Panc1 (cell line): Measurements from ENCODE around the gene HTT. TPM values are rescaled to one million over a fixed set of nuclear protein-coding genes. Genes with fewer than 3 reads are reported as not detected.

Source experiments
- ATAC-seq: fragments of 200-7000 bp; cut with Tn5 transposase; 2 replicates; pipeline ENCODE4 v1.9.1; 2020; ENCODE audit warnings: mild to moderate bottlenecking, moderate library complexity
- BruUV-seq: library from RNA; stranded (reverse); fragments of 400-500 nt; replicated peaks from 2 replicates; lab custom pipeline; 2021; lab: Mats Ljungman, UMichigan
- CTCF ChIA-PET: fragments of 300-600 bp; sonication (Branson Sonifier 250); formaldehyde crosslinking; loops from one replicate; lab custom pipeline; 2022; ENCODE audit warnings: antibody characterized with exemption; lab: Charles Lee
- POLR2A ChIA-PET: fragments of 300-600 bp; sonication (Branson Sonifier 250); formaldehyde crosslinking; loops from one replicate; lab custom pipeline; 2022; ENCODE audit warnings: antibody characterized with exemption; lab: Charles Lee
- DNase-seq: peaks from one replicate; pipeline ENCODE4 v3.0.0-alpha.2; 2010; ENCODE audit warnings: low read depth, low spot score
- H3K27ac ChIP-seq: 2 replicates; pipeline ENCODE4 v1.5.1; 2011; ENCODE audit warnings: mild to moderate bottlenecking, low read length, inconsistent platforms
- H3K27me3 ChIP-seq: fragments of 200-500 bp; sonication (Bioruptor generic); 2 replicates; pipeline ENCODE4 v1.6.0; 2014; ENCODE audit warnings: low read length, inconsistent platforms; ENCODE audit not compliant: control insufficient read depth, insufficient read depth
- H3K36me3 ChIP-seq: fragments of 200-500 bp; sonication (Bioruptor generic); 2 replicates; pipeline ENCODE4 v1.5.1; 2014; ENCODE audit warnings: inconsistent platforms, mild to moderate bottlenecking, low read length, moderate library complexity; ENCODE audit not compliant: control insufficient read depth, insufficient read depth
- H3K4me1 ChIP-seq: 2 replicates; pipeline ENCODE4 v1.5.1; 2011; ENCODE audit warnings: inconsistent platforms, mild to moderate bottlenecking, low read length, moderate library complexity; ENCODE audit not compliant: control insufficient read depth, insufficient read depth
- H3K4me3 ChIP-seq, 2 experiments: 2 replicates each; pipeline ENCODE4 v1.5.1; 2011 to 2012; ENCODE audit warnings: low read depth in 2 of 2, low read length in 2 of 2, mild to moderate bottlenecking in 2 of 2, inconsistent platforms in 1 of 2, moderate library complexity in 1 of 2
- H3K9me3 ChIP-seq: fragments of 200-500 bp; sonication (Bioruptor generic); 2 replicates; pipeline ENCODE4 v1.5.1; 2014; ENCODE audit warnings: low read depth, mild to moderate bottlenecking, inconsistent platforms, low read length, moderate library complexity; ENCODE audit not compliant: control insufficient read depth, insufficient read depth
- CTCF ChIP-seq: fragments of 450-650 bp; IDR thresholded peaks from 2 replicates; pipeline ENCODE4 v1.5.1; 2017; ENCODE audit warnings: mild to moderate bottlenecking
- POLR2AphosphoS5 ChIP-seq: IDR thresholded peaks from 2 replicates; pipeline ENCODE4 v1.6.1; 2012; ENCODE audit warnings: mild to moderate bottlenecking, low read depth, low read length, moderate library complexity
- SIN3A ChIP-seq: IDR thresholded peaks from 2 replicates; pipeline ENCODE4 v1.6.1; 2012; ENCODE audit warnings: low read depth, mild to moderate bottlenecking, low read length, moderate library complexity, borderline replicate concordance; ENCODE audit not compliant: insufficient read depth
- TCF7L2 ChIP-seq: IDR thresholded peaks from 2 replicates; pipeline ENCODE4 v1.6.1; 2011; ENCODE audit warnings: mild to moderate bottlenecking, low read depth, low read length, inconsistent platforms
- in situ Hi-C: cut with HindIII; loops from 2 replicates; pipeline ENCODE4 v1.10.0; 2016; ENCODE audit warnings: low sequenced_read_pairs, low pct_unique_long_range_greater_than_20kb
- intact Hi-C: fragments of 100-400 bp; cut with micrococcal nuclease; formaldehyde crosslinking; loops from one replicate; pipeline ENCODE4 v1.10.0; 2022; ENCODE audit not compliant: unreplicated experiment
- total RNA-seq: library from RNA; stranded (reverse); gene quantifications from one replicate; pipeline ENCODE4 v1.2.1, GENCODE V29; 2021; ENCODE audit not compliant: unreplicated experiment
- TF ChIP-seq, protein P1 (sequence below), 2 experiments: IDR thresholded peaks; 2 replicates each; pipeline ENCODE4 v1.6.1; 2011 to 2012; ENCODE audit warnings: low read depth in 2 of 2, control low read depth in 1 of 2, low read length in 1 of 2, mild to moderate bottlenecking in 1 of 2, moderate library complexity in 1 of 2; ENCODE audit not compliant: insufficient read depth in 1 of 2

HTT gene
- total RNA-seq, 1 experiment from 2014 or later: 24.7 TPM

- no peaks in the 10 kb centered on the region; the same call in 1 of the 2 replicates for H3K36me3 ChIP-seq
- ATAC-seq: no peak
- no peak overlapping the region for H3K27ac ChIP-seq
- TF ChIP-seq POLR2AphosphoS5 (no peak), SIN3A (no peak), TCF7L2 (no peak), CTCF (no peak)
- TF ChIP-seq, protein P1, sequence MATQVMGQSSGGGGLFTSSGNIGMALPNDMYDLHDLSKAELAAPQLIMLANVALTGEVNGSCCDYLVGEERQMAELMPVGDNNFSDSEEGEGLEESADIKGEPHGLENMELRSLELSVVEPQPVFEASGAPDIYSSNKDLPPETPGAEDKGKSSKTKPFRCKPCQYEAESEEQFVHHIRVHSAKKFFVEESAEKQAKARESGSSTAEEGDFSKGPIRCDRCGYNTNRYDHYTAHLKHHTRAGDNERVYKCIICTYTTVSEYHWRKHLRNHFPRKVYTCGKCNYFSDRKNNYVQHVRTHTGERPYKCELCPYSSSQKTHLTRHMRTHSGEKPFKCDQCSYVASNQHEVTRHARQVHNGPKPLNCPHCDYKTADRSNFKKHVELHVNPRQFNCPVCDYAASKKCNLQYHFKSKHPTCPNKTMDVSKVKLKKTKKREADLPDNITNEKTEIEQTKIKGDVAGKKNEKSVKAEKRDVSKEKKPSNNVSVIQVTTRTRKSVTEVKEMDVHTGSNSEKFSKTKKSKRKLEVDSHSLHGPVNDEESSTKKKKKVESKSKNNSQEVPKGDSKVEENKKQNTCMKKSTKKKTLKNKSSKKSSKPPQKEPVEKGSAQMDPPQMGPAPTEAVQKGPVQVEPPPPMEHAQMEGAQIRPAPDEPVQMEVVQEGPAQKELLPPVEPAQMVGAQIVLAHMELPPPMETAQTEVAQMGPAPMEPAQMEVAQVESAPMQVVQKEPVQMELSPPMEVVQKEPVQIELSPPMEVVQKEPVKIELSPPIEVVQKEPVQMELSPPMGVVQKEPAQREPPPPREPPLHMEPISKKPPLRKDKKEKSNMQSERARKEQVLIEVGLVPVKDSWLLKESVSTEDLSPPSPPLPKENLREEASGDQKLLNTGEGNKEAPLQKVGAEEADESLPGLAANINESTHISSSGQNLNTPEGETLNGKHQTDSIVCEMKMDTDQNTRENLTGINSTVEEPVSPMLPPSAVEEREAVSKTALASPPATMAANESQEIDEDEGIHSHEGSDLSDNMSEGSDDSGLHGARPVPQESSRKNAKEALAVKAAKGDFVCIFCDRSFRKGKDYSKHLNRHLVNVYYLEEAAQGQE (IDR thresholded peaks at IDR 0.05; ENCODE audit: insufficient read depth in 1 of 2, low read depth in 2 of 2, low read length in 1 of 2): no peak
- no peaks in the 10 kb centered on the region for H3K9me3 ChIP-seq
- in situ Hi-C loops (no loop called here), intact Hi-C loops (no loop called here)
- POLR2A ChIA-PET: no interaction called here
- H3K4me3 ChIP-seq: no peak overlapping the region
- BruUV-seq: no TSS peak
- no peak for DNase-seq
- CTCF ChIA-PET: no interaction called here
- H3K27me3 ChIP-seq: no peaks in the 10 kb centered on the region
- H3K4me1 ChIP-seq: no peaks in the 10 kb centered on the region
These were observed 138.1 kb downstream of the HTT start for GRCh38 chr4:3212391-3213105.

- no peak for ATAC-seq
- Histone ChIP-seq H3K9me3 (no peaks in the 10 kb centered on the region), H3K4me3 (no peak overlapping the region), H3K4me1 (no peaks in the 10 kb centered on the region), H3K27me3 (no peaks in the 10 kb centered on the region), H3K36me3 (no peaks in the 10 kb centered on the region; the same call in 1 of the 2 replicates), H3K27ac (no peak overlapping the region)
- POLR2A ChIA-PET: no interaction called here
- DNase-seq: no peak
- TF ChIP-seq POLR2AphosphoS5 (no peak), SIN3A (no peak), TCF7L2 (no peak), CTCF (no peak)
- TF ChIP-seq, protein P1 (IDR thresholded peaks at IDR 0.05; ENCODE audit: insufficient read depth in 1 of 2, low read depth in 2 of 2, low read length in 1 of 2): no peak
- no TSS peak for BruUV-seq
- intact Hi-C loops: no loop called here
- in situ Hi-C loops: no loop called here
- CTCF ChIA-PET: no interaction called here
These were observed 138.6 kb downstream of the HTT start for GRCh38 chr4:3213106-3213425.
